ENCODE results near the gene RUNX1.

DNA sequence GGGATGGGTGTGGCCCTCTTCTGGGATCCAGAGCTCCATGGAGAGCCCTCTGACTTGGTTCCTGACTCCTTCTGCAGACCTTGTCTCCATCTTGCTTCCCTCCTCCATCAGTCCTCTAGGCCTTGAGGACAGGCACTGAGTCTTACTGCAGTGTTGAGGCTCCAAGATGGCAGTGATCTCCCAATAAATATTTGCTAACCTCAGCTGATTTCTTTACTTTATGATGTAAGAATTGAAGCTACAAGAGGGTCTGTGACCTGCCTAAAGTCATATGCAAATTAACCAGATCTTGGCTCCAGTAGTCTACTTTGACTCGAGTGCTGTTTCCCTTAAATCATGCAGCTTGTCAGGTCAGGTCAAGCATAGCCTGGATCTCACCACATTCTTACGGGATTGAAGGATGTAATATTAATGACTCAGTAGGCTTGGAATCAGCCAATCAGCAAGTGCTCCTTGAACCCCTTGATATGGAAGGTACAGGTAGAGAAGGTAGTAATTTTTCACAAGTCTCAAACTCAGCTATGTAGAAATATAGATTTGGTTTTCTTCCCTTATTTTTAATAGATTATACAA is 287.3 kb downstream of the RUNX1 start:
- TF ChIP-seq, protein P1, sequence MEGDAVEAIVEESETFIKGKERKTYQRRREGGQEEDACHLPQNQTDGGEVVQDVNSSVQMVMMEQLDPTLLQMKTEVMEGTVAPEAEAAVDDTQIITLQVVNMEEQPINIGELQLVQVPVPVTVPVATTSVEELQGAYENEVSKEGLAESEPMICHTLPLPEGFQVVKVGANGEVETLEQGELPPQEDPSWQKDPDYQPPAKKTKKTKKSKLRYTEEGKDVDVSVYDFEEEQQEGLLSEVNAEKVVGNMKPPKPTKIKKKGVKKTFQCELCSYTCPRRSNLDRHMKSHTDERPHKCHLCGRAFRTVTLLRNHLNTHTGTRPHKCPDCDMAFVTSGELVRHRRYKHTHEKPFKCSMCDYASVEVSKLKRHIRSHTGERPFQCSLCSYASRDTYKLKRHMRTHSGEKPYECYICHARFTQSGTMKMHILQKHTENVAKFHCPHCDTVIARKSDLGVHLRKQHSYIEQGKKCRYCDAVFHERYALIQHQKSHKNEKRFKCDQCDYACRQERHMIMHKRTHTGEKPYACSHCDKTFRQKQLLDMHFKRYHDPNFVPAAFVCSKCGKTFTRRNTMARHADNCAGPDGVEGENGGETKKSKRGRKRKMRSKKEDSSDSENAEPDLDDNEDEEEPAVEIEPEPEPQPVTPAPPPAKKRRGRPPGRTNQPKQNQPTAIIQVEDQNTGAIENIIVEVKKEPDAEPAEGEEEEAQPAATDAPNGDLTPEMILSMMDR (IDR thresholded peaks at IDR 0.05), result no peak
- TF ChIP-seq POLR2A (IDR thresholded peaks at IDR 0.05), result no peak

All from right lobe of liver (tissue), 4 donors.